Left lung (tissue), 10 donors: Measurements from ENCODE around the gene FZR1. TPM values are rescaled to one million over a fixed set of nuclear protein-coding genes. Genes with fewer than 3 reads are reported as not detected.

Source experiments
- ATAC-seq: fragments of 200-7000 bp; cut with Tn5 transposase; one replicate; pipeline ENCODE4 v1.9.1; 2020; ENCODE audit warnings: moderate library complexity
- DNase-seq, 4 donors: peaks; one replicate each; pipeline ENCODE4 v3.0.0-alpha.2; 2013 to 2020
- H3K27ac ChIP-seq, 2 donors: fragments of 200-600 bp; sonication (generic) in 1 of 2; one replicate each; pipeline versions ENCODE4 v1.5.0 to v1.8.0; 2020 to 2021
- H3K27me3 ChIP-seq, 2 donors: fragments of 200-600 bp; sonication (generic) in 1 of 2; one replicate each; pipeline versions ENCODE4 v1.5.0 to v1.8.0; 2020 to 2021
- H3K36me3 ChIP-seq, 2 donors: fragments of 200-600 bp; sonication (generic) in 1 of 2; one replicate each; pipeline versions ENCODE4 v1.5.0 to v1.8.0; 2020 to 2021
- H3K4me1 ChIP-seq, 2 donors: fragments of 200-600 bp; one replicate each; pipeline ENCODE4 v1.8.0; 2021
- H3K4me3 ChIP-seq, 2 donors: fragments of 200-600 bp; sonication (generic) in 1 of 2; one replicate each; pipeline versions ENCODE4 v1.5.0 to v1.8.0; 2020 to 2021; ENCODE audit warnings: mild to moderate bottlenecking in 1 of 2
- H3K9me3 ChIP-seq, 2 donors: fragments of 200-600 bp; sonication (generic) in 1 of 2; one replicate each; pipeline versions ENCODE4 v1.5.0 to v1.8.0; 2020 to 2021
- intact Hi-C, 2 donors: fragments of 100-400 bp; cut with DNase I; formaldehyde crosslinking; loops; one replicate each; pipeline versions ENCODE4 v1.11.2 to v1.14.2; 2022
- polyA plus RNA-seq, 6 donors: library from polyadenylated mRNA; unstranded; fragments of 120-200 nt; gene quantifications; one replicate each; pipeline ENCODE4 v1.2.1, GENCODE V29; 2013; ENCODE audit not compliant: insufficient read length in 6 of 6
- total RNA-seq, 2 donors: library from RNA; stranded (reverse); fragmentation: NEBNext Ultra II Directional; extraction: Animal tissue kit (Norgen Biotek cat#: 25700); gene quantifications; one replicate each; pipeline ENCODE4 v1.2.1, GENCODE V29; 2021
- TF ChIP-seq, protein P1 (sequence below), 2 donors: fragments of 200-600 bp; sonication (generic) in 1 of 2; IDR thresholded peaks; one replicate each; pipeline versions ENCODE4 v1.5.0 to v1.8.0; 2021; ENCODE audit warnings: antibody characterized with exemption in 2 of 2
- donor health status: DM: no; HTN: yes; CAD: no.
- donor health status: DM: no; HTN: no; CAD: no.

The FZR1 gene
- total and polyA plus RNA-seq, 8 donors = 33.4 to 56.6 (median 47.3) TPM

DNA sequence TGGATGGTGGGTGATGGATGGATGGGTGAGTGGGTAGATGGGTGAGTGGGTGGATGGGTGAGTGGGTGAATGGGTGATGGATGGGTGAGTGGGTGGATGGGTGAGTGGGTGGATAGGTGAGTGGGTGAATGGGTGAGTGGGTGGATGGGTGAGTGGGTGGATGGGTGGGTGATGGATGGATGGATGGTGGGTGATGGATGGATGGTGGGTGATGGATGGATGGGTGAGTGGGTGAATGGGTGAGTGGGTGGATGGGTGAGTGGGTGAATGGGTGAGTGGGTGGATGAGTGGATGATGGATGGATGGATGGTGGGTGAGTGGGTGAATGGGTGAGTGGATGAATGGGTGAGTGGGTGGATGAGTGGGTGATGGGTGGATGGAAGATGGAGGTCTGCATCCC is 28.6 kb upstream of the FZR1 start:
- H3K27me3 ChIP-seq = peaks cover 20 to 38% of the 10 kb centered on the region in 2 donors
- intact Hi-C loops = loop anchor here in 1 of 2 donors (10.0 kb wide), 1 partner anchor 163 kb away; no protein-coding TSS in a partner anchor
- no peak overlapping the region for H3K4me3 ChIP-seq
- H3K9me3 ChIP-seq = no peaks in the 10 kb centered on the region
- no peak overlapping the region for H3K27ac ChIP-seq
- H3K4me1 ChIP-seq = no peaks in the 10 kb centered on the region
- no peak for ATAC-seq
- H3K36me3 ChIP-seq = no peaks in the 10 kb centered on the region
- TF ChIP-seq, protein P1, sequence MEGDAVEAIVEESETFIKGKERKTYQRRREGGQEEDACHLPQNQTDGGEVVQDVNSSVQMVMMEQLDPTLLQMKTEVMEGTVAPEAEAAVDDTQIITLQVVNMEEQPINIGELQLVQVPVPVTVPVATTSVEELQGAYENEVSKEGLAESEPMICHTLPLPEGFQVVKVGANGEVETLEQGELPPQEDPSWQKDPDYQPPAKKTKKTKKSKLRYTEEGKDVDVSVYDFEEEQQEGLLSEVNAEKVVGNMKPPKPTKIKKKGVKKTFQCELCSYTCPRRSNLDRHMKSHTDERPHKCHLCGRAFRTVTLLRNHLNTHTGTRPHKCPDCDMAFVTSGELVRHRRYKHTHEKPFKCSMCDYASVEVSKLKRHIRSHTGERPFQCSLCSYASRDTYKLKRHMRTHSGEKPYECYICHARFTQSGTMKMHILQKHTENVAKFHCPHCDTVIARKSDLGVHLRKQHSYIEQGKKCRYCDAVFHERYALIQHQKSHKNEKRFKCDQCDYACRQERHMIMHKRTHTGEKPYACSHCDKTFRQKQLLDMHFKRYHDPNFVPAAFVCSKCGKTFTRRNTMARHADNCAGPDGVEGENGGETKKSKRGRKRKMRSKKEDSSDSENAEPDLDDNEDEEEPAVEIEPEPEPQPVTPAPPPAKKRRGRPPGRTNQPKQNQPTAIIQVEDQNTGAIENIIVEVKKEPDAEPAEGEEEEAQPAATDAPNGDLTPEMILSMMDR (IDR thresholded peaks at IDR 0.05) = no peak
- DNase-seq = no peak

DNA sequence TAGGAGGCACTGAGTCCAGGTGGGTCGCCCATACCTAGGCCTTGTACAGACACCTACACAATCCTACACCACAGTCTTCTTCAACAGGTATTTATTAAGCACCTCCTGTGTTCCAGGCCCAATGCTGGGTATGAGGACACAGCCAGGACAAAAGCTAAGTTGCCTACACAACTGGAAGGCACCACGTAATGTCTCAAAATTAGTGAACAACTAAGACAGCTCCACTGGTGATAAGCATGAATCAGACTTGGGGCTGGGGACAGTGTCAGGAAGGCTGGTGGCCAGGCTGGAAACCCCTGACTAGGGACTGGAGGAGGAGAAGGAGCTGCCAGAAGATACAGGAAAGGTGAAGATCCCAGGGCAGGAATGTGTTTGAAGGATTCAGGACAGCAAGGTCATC is 28.2 kb upstream of the FZR1 start:
- Histone ChIP-seq H3K9me3 (no peaks in the 10 kb centered on the region), H3K4me3 (no peak overlapping the region), H3K27me3 (peaks cover 21 to 42% of the 10 kb centered on the region in 2 donors), H3K36me3 (no peaks in the 10 kb centered on the region), H3K4me1 (no peaks in the 10 kb centered on the region), H3K27ac (no peak overlapping the region)
- no peak for ATAC-seq
- TF ChIP-seq, protein P1 (IDR thresholded peaks at IDR 0.05) = no peak
- no peak for DNase-seq
- intact Hi-C loops = loop anchor here in 1 of 2 donors (10.0 kb wide), 1 partner anchor 163 kb away; no protein-coding TSS in a partner anchor

DNA sequence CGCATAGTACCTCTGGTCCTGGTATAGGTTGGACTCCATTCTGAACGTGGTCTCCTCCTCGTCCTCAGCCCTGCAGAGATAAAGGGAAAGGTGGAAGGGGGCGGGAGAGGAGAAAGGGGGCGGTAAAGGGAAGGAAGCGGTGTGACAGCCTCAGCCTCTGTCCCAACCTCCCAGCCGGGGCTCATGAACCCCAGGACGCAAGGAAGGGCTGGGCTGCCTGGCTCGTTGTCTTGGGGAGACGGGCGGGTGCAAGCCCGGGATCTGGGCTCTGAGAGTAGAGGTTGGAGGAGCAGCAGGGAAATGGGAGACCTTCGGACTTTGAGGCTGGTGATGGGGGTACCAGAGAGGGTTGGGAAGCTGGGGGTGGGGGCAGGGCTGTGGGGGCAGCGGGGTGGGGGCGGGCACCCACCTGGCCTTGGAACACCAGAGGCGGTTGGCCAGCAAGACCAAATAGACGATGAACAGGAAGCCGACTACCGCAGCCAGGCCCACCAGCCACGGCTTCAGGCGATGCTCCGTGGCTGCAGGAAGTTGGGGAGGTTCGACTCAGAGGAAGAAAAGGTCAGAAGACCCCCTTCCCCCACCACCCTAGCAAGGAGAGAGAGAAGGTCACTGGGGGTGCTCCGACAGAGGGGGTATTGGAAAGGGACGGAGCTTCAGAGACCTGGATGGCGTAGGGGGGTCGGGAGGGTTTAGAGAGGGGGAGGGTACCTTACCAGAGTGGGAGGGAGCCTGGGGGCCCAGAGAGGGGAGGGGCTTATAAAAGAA is 27.5 kb upstream of the FZR1 start:
- no peaks in the 10 kb centered on the region for H3K4me1 ChIP-seq
- TF ChIP-seq, protein P1 (IDR thresholded peaks at IDR 0.05) = no peak
- H3K36me3 ChIP-seq = no peaks in the 10 kb centered on the region
- H3K4me3 ChIP-seq = no peak overlapping the region
- ATAC-seq (no peak), DNase-seq (no peak)
- no peak overlapping the region for H3K27ac ChIP-seq
- no peaks in the 10 kb centered on the region for H3K9me3 ChIP-seq
- H3K27me3 ChIP-seq = peaks cover 21 to 49% of the 10 kb centered on the region in 2 donors
- intact Hi-C loops = loop anchor here in 1 of 2 donors (10.0 kb wide), 1 partner anchor 164 kb away; no protein-coding TSS in a partner anchor

DNA sequence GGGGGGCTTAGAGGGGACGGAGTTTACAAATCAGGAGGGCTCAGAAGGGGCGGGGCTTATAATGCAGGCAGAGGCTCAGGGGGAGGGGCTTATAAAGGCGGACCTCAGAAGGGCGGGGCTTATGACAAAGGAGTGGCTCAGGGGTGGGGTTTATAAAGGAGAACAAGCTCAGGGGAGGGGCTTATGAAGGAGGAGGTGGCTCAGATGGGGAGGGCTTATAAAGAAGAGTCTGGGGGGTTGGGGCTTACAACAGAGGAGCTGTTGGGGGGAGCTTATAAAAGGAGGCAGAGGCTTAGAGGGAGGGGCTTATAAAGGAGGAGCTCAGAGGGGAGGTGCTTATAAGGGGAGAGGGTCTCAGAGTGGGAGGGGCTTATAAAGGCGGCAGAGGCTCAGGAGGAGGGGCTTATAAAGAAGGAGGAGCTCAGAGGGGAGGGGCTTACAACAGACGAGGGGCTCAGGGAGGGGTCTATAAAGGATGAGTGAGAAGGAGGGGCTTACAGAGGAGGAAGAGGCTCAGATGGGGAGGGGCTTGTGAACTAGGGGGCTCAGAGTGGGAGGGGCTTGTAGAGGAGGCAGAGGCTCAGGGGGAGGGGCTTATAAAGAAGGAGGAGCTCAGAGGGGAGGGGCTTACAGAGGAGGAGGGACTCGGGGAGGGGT is 26.8 kb upstream of the FZR1 start:
- Histone ChIP-seq H3K27ac (no peak overlapping the region), H3K36me3 (no peaks in the 10 kb centered on the region), H3K9me3 (no peaks in the 10 kb centered on the region), H3K4me1 (no peaks in the 10 kb centered on the region), H3K4me3 (no peak overlapping the region), H3K27me3 (peaks cover 21 to 56% of the 10 kb centered on the region in 2 donors)
- TF ChIP-seq, protein P1 (IDR thresholded peaks at IDR 0.05) = no peak
- ATAC-seq (peak; percentile 30), DNase-seq (no peak)
- intact Hi-C loops = loop anchor here in 1 of 2 donors (10.0 kb wide), 1 partner anchor 165 kb away; no protein-coding TSS in a partner anchor

DNA sequence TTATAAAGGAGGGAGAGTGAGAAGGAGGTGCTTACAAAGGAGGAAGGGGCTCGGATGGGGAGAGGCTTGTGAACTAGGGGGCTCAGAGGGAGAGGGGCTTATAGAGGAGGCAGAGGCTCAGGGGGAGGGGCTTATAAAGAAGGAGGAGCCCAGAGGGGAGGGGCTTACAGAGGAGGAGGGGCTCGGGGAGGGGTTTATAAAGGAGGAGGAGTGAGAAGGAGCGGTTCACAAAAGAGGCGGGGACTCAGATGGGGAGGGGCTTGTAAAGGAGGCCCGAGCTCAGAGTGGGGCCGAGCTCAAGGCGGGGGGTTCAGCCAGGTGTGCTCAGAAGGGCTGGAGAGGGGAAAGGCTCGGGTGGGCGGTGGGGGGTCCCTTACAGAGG is 26.3 kb upstream of the FZR1 start:
- intact Hi-C loops = loop anchor here in 1 of 2 donors (10.0 kb wide), 1 partner anchor 165 kb away; no protein-coding TSS in a partner anchor
- H3K27ac ChIP-seq = no peak overlapping the region
- TF ChIP-seq, protein P1 (IDR thresholded peaks at IDR 0.05) = no peak
- ATAC-seq (no peak), DNase-seq (no peak)
- H3K9me3 ChIP-seq = no peaks in the 10 kb centered on the region
- H3K36me3 ChIP-seq = no peaks in the 10 kb centered on the region
- H3K4me3 ChIP-seq = no peak overlapping the region
- peaks cover 21 to 57% of the 10 kb centered on the region in 2 donors for H3K27me3 ChIP-seq
- no peaks in the 10 kb centered on the region for H3K4me1 ChIP-seq
